ENCODE results near the gene HAUS6. TPM values are rescaled to one million over a fixed set of nuclear protein-coding genes. Genes with fewer than 3 reads are reported as not detected.
"Not testable (repeated sequence)": the region's sequence is repeated elsewhere in the genome, so short reads cannot be mapped to it uniquely, and the experiment has no call there.

HAUS6 gene
- total RNA-seq, 2 donors from 2014 or later, result 12.3 to 13.6 TPM

- H3K4me3 Mint-ChIP-seq, result no peak overlapping the region
Observed at GRCh38 chr9:19104515-19105282, 2.0 kb upstream of the HAUS6 start.

GRCh38 chr9:19102181-19102630 lies 498 bp downstream of the HAUS6 start:
- Mint-ChIP-seq H3K36me3 (ENCODE audit: low read depth) (peaks cover 2% of the 10 kb centered on the region), H3K27ac (peak overlapping the region; percentile 96), H3K4me1 (peaks cover 30% of the 10 kb centered on the region), H3K4me3 (peak overlapping the region; percentile 94), H3K27me3 (no peaks in the 10 kb centered on the region)
- ATAC-seq (peak; percentile 32), DNase-seq (peak in 2 of 3 donors; percentile 14 to 15)
- no peaks in the 10 kb centered on the region for H3K9me3 ChIP-seq (ENCODE audit: control insufficient read depth, low read length, poor library complexity, severe bottlenecking)

More at GRCh38 chr9:19104515-19105282, 2.0 kb upstream of the HAUS6 start:
- Mint-ChIP-seq H3K36me3 (ENCODE audit: low read depth) (peaks cover 2% of the 10 kb centered on the region), H3K27ac (no peak overlapping the region), H3K4me1 (peaks cover 18% of the 10 kb centered on the region), H3K27me3 (no peaks in the 10 kb centered on the region)
- no peak for DNase-seq
- no peak for ATAC-seq
- H3K9me3 ChIP-seq (ENCODE audit: control insufficient read depth, low read length, poor library complexity, severe bottlenecking), result no peaks in the 10 kb centered on the region

GRCh38 chr9:19101203-19101602 lies 1.5 kb downstream of the HAUS6 start:
- Mint-ChIP-seq H3K4me3 (peak overlapping the region; percentile 86), H3K27ac (no peak overlapping the region), H3K4me1 (peaks cover 30% of the 10 kb centered on the region), H3K27me3 (no peaks in the 10 kb centered on the region), H3K36me3 (ENCODE audit: low read depth) (peaks cover 2% of the 10 kb centered on the region)
- no peaks in the 10 kb centered on the region for H3K9me3 ChIP-seq (ENCODE audit: control insufficient read depth, low read length, poor library complexity, severe bottlenecking)
- ATAC-seq, result no peak
- no peak for DNase-seq

- Mint-ChIP-seq H3K4me1 (peaks cover 24% of the 10 kb centered on the region), H3K4me3 (peak overlapping the region; percentile 33), H3K27ac (peak overlapping the region; percentile 62)
- not testable (repeated sequence) for H3K9me3 ChIP-seq (ENCODE audit: control insufficient read depth, low read length, poor library complexity, severe bottlenecking); DNase-seq; H3K36me3 Mint-ChIP-seq (ENCODE audit: low read depth); H3K27me3 Mint-ChIP-seq; ATAC-seq
Observed at GRCh38 chr9:19097431-19097830, 5.3 kb downstream of the HAUS6 start.

GRCh38 chr9:19087106-19088000 lies 15.4 kb downstream of the HAUS6 start:
- H3K4me1 Mint-ChIP-seq, result no peaks in the 10 kb centered on the region
- no peak for ATAC-seq
- no peak overlapping the region for H3K27ac Mint-ChIP-seq
- H3K36me3 Mint-ChIP-seq (ENCODE audit: low read depth), result peaks cover 2% of the 10 kb centered on the region
- H3K9me3 ChIP-seq (ENCODE audit: control insufficient read depth, low read length, poor library complexity, severe bottlenecking), result no peaks in the 10 kb centered on the region
- H3K27me3 Mint-ChIP-seq, result no peaks in the 10 kb centered on the region
- no peak overlapping the region for H3K4me3 Mint-ChIP-seq
- no peak for DNase-seq

- H3K4me1 Mint-ChIP-seq, result peaks cover 2% of the 10 kb centered on the region
- H3K27me3 Mint-ChIP-seq, result no peaks in the 10 kb centered on the region
- no peak overlapping the region for H3K4me3 Mint-ChIP-seq
- H3K36me3 Mint-ChIP-seq (ENCODE audit: low read depth), result peaks cover 2% of the 10 kb centered on the region
- peak; percentile 84 for ATAC-seq
- no peak overlapping the region for H3K27ac Mint-ChIP-seq
- no peaks in the 10 kb centered on the region for H3K9me3 ChIP-seq (ENCODE audit: control insufficient read depth, low read length, poor library complexity, severe bottlenecking)
- no peak for DNase-seq
Observed at GRCh38 chr9:19085295-19085694, 17.4 kb downstream of the HAUS6 start.

- H3K36me3 Mint-ChIP-seq (ENCODE audit: low read depth), result peaks cover 20% of the 10 kb centered on the region
- H3K4me1 Mint-ChIP-seq, result peaks cover 11% of the 10 kb centered on the region
- no peak overlapping the region for H3K27ac Mint-ChIP-seq
- H3K4me3 Mint-ChIP-seq, result no peak overlapping the region
- DNase-seq (no peak), ATAC-seq (no peak)
- no peaks in the 10 kb centered on the region for H3K9me3 ChIP-seq (ENCODE audit: control insufficient read depth, low read length, poor library complexity, severe bottlenecking)
- H3K27me3 Mint-ChIP-seq, result no peaks in the 10 kb centered on the region
Observed at GRCh38 chr9:19074836-19075235, 27.9 kb downstream of the HAUS6 start.

GRCh38 chr9:19074229-19074628 lies 28.5 kb downstream of the HAUS6 start:
- no peak for ATAC-seq
- Mint-ChIP-seq H3K27me3 (no peaks in the 10 kb centered on the region), H3K4me1 (peaks cover 11% of the 10 kb centered on the region), H3K36me3 (ENCODE audit: low read depth) (peaks cover 20% of the 10 kb centered on the region), H3K4me3 (no peak overlapping the region), H3K27ac (no peak overlapping the region)
- no peaks in the 10 kb centered on the region for H3K9me3 ChIP-seq (ENCODE audit: control insufficient read depth, low read length, poor library complexity, severe bottlenecking)
- no peak for DNase-seq

- Mint-ChIP-seq H3K27me3 (no peaks in the 10 kb centered on the region), H3K27ac (no peak overlapping the region), H3K36me3 (ENCODE audit: low read depth) (peaks cover 8% of the 10 kb centered on the region), H3K4me3 (no peak overlapping the region), H3K4me1 (peaks cover 2% of the 10 kb centered on the region)
- H3K9me3 ChIP-seq (ENCODE audit: control insufficient read depth, low read length, poor library complexity, severe bottlenecking), result no peaks in the 10 kb centered on the region
- ATAC-seq (no peak), DNase-seq (no peak)
Observed at GRCh38 chr9:19057033-19057432, 45.7 kb downstream of the HAUS6 start.

- ATAC-seq (no peak), DNase-seq (no peak)
- Mint-ChIP-seq H3K27ac (peak overlapping the region; percentile 98), H3K4me1 (peaks cover 23% of the 10 kb centered on the region), H3K27me3 (no peaks in the 10 kb centered on the region), H3K4me3 (peak overlapping the region; percentile 94), H3K36me3 (ENCODE audit: low read depth) (peaks cover 6% of the 10 kb centered on the region)
- no peaks in the 10 kb centered on the region for H3K9me3 ChIP-seq (ENCODE audit: control insufficient read depth, low read length, poor library complexity, severe bottlenecking)
Observed at GRCh38 chr9:19050637-19051591, 51.8 kb downstream of the HAUS6 start.

- peak overlapping the region; percentile 98 for H3K27ac Mint-ChIP-seq
- peaks cover 21% of the 10 kb centered on the region for H3K4me1 Mint-ChIP-seq
- no peaks in the 10 kb centered on the region for H3K9me3 ChIP-seq (ENCODE audit: control insufficient read depth, low read length, poor library complexity, severe bottlenecking)
- H3K27me3 Mint-ChIP-seq, result no peaks in the 10 kb centered on the region
- peaks cover 4% of the 10 kb centered on the region for H3K36me3 Mint-ChIP-seq (ENCODE audit: low read depth)
- peak overlapping the region; percentile 94 for H3K4me3 Mint-ChIP-seq
- ATAC-seq (no peak), DNase-seq (no peak)
Observed at GRCh38 chr9:19049917-19050636, 52.6 kb downstream of the HAUS6 start.
